HG03025 (cell line): Measurements from ENCODE around the gene PRDM16.

Source experiments
- ATAC-seq: cut with Tn5 transposase; IDR thresholded peaks from one replicate; pipeline ENCODE4 v1.9.1; 2021; ENCODE audit warnings: mild to moderate bottlenecking, moderate library complexity; ENCODE audit not compliant: unreplicated experiment, low FRiP score

The PRDM16 gene

DNA sequence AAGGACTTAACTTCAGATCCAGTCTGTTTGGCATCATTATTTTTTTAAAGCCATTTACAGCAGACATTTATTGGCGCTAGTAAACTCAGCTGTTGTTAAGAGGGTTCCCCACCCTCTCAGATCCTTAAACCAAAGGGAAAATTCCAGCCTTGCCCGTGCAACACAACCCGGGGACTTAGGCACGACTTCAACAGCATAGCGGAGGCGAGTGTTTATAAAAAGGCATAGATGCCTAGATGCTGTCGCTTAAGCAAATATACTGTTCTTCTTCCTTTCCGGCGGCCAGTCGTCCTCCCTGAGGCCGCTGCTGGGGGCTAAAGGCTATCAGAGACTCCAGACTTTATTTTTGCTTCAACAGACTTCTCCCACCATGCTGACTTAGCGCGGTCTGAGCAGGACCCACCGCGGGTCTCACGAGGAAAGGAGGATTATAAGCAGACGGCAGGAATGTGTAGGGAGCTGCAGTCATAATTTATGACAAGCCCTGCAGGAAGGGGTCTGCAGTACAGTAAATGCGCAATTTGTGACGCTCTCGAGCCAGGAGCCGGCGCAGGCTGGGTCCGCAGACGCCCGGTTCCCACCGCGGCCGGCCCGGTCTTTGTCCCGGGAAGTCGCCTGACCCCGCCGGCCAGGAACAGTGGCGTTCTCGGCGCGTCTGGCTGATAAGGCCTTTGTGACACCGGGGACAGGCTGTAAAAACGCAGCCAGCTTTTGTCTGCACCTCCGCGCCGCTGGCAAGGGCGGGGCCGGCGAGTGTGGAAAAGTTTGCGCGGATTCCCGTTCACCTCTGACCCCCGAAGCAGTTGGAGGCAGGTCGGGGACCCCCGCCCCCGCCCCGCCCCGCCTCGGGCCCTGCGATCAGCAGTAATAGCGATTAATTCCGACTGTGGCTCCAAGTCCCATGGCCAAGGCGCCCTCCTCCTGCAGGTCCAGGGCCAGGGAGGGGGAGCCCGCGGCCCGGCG, 324.3 kb downstream of the PRDM16 start:
- no peak for ATAC-seq

DNA sequence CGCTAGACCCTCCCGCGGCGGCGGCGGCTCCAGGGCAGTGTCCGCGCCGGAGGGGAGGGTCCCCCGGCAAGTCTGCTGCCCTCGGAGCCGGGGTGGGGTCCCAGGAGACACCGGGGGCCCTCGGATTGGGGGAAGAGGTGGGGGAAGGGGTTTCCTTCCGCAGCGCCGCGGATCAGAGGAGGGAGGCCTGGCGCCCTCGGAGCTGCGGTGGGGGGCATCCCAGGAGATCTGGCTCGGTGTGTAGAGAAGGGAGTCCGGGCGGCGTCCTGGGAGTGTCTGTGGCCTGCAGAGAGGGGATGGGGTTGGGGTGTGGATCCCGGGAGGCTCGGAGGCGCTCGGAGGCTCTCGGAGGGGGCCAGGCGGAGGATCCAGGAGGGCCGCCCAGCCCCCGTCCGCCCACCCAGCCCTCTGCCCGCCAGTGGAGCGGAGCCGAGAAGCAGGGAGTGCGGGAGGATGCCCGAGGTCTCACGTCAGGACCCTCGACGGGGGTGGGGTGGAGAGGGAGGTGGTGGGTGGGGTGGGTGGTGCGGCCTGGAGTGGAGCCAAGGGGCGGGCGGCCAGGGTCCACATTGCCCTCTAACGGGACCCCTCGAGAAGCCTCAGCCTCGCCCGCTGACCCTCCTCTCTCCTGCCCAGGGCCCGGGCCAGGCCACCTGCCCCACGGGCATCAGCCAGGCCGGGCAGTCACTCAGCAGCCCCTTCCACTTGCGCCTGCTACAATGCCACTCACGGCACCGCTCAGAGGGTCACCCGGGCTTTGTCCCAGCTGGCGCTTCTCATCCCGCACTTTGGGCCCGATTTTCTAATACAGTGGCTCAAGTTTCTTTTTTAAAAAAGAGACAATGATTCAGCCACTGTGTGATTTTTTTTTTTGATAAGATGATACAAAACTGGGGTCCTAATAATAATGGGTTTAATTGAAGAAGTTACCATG, 325.3 kb downstream of the PRDM16 start:
- no peak for ATAC-seq

DNA sequence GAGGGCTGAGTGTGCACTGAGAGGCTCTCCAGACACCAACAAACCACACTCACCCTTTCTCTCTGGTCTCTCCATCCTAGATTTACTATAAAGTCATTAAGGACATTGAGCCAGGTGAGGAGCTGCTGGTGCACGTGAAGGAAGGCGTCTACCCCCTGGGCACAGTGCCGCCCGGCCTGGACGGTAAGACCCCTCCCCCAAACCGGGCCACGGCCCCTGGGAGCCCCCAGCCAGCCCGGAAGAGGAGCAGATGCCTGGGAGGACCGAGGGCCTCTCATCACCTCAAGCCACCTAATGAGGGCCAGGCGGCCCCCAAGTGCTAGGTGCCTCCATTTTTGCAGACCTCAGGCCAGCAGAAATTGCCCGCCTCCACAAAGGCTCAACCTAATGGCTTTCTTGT, 327.4 kb downstream of the PRDM16 start:
- ATAC-seq: no peak

DNA sequence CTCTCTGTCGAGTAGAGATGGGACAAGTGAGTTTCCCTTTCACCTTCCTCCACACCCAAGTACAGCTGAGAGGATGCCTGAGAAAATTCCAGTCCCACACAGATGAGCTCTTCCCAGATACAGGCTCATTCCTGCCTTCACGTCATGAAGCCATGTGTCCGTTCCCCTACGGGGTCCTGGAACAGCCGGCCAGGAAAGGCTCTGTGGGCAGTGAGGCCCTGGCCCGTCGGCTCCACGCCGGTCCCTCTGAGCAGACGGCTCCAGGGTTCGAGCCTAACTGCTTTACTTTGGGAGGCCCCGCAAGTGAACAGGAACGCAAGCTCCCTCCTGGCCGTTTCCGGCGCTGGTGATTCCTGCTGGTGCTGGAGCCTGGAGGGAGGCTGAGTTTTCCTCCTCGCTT, 328.3 kb downstream of the PRDM16 start:
- no peak for ATAC-seq

DNA sequence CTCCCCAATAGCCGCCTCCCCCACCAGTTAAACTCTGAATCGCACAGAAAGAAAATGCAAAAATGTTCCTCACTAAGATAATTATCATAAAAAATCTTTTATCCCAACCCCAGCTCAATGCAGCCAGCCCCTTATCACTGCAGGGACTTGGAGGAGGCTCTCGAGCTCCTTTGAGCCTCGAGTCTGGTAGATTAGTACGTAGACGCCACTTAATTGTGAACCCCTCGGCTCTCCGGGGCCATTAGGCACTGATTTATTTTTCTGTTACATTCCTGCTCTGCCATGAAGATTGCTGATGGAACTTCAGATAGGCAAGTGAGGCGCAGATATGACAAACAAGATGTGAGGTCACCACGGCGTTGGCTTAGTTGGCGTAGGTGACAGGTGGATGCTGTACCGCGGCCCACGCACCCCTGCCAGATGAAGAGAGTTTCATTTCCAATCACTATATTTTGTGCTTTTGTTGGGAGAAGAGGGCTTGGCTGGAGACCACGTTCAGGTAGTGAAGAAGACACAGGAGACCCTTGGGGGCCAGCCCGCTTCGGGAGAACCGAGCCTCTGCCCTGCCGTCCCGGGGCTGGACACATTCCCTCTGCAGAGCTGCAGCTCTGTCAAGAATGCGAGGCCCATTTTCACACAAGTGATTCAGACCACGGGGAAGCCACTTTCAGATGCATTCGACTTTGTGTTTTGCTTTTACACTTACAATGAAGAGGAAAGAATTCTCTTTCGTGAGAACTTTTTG, 329.6 kb downstream of the PRDM16 start:
- no peak for ATAC-seq

DNA sequence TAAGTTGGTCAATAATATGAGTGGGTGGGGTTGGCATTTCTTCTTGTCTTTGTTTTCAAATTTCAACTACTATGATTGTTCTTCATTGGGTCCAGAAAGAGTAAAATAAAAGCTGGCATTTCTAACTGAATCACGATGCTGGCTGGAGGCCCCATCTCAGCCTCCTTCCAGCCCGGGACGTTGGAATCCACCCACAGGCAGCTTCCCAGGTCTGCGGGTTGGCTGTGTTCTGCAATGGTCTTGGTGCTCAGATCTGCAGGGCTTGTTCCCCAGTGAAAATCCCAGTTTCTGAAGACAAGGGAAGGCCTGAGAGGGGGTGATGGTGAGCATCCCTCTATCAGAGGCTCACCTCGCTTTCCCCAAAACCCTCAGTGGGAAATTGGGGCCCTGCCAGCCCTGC, 330.7 kb downstream of the PRDM16 start:
- ATAC-seq: no peak

DNA sequence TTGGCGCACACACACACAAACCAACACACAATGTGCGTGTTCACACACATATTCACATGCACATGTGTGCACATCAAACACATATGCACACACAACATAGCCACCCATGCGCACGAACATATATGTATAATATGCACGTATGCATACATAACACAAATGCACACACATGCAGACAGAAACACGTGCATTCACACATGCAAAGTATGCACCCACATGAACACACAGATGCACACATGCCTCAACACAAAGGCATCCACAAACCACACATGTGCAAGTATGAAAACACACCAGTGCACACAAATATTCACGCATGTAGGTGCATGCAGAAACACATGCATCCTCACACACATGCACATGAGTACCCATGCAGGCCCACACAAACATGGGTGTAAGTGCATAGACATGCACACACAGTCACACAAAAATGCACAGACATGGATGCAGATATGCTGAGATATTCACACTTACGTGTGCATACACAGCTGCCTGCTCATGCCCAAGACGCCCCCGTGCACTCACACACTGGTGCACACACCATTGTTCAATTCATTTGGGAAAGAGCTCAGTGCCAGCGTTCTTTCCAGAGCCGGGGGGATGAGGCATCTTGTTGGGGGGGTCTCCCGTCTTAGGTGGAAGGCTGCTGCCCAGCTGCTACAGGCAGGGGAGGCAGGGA, 332.7 kb downstream of the PRDM16 start:
- ATAC-seq: no peak

DNA sequence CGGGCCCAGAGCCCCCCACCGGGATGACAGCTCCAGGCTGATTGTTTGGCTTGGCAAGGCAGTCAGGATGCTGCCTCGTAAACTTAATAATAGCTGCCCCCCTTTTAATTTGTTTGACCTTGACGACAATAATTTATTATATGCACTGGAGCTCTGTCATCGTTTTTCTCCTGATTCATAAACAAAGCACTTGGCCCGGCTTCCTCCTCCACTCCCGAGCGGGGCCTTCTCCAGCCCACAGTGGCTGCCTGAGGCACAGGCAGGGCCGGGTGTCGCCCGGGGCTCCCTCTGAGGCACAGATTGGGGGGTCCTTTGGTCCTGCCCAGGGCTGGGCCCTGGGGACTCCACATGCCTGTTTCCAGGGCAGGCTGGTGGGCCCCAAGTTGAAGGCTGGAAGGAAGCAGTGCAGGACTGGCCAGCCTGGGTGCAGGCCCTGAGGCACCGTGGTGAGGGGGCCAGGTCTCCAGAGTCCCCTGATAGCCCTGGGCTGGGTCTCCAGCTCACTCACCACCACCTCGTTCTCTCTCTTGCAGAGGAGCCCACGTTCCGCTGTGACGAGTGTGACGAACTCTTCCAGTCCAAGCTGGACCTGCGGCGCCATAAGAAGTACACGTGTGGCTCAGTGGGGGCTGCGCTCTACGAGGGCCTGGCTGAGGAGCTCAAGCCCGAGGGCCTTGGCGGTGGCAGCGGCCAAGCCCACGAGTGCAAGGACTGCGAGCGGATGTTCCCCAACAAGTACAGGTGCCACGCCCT, 333.4 kb downstream of the PRDM16 start:
- ATAC-seq: no peak

DNA sequence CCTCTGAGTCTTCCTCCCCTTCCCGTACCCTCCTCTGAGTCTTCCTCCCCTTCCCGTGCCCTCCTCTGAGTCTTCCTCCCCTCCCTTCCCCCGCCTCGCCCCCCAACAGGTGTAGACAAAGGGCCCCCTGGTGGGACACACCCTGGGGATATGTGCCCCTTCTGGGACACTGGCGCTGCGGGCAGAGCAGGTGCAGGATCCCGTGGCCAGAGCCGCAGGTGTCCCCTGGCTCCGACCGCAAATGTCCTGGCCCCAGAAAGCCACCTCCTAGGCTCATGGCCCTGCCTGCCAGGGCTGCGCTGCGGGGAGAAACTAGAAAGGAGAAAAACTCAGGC, 334.0 kb downstream of the PRDM16 start:
- ATAC-seq: no peak

DNA sequence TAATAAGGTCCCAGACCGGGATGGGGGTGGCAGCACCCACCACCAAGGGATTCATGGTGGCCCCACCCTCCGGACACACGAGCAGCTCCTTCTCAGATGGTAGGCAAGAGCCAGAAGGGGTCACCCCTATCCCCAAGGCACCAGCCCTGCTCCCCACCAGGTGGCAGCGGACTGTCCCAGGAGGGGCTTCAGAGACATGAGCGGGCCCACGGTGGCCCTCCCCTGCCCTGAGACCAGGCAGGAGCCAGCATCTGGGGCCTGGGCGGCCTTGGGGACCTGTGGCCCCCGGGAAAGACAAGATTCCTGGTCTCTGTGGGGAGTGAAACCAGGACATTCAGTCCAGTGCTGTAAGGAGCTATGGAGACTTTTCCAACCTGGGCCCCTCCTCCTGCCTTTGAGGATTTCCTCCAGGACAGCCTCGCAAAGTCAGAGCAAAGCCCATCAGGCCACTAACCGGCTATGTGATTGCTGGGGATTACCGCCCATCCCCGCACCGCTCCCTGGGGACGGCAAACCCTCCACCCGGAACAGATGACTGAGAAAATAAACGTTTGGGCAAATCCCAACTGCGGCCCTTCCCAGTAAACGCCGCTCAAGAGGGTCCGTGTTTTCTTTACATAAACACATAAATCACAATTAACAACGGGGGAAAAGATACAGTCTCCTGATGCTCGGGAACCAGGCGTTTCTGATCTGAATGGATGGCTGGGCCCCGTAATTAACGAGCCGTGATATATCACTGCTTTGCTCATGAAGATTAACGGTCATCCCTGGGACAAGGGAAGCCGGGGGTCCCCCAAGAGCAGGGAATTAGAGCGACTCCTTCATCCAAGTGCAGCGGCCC, 334.6 kb downstream of the PRDM16 start:
- ATAC-seq: no peak

DNA sequence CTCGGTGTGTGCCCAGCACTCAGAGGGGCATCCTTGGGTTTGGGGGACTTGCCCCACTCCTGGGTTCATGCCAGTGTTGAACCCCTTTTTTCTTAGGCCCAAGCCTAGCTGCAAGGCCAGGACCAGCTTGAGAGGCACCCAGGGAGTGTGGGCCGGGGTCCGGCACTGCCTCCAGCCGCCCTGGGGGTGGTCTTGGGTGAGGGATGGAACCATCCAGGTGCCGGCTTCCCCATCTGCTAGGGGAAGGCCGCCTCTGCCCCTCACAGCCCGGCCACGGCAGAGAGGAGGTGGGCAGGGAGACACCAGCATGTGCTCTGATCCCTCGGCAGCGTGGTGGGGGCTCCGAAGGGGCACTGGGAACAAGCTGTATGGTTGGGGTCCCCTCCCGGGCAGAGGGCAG, 335.3 kb downstream of the PRDM16 start:
- ATAC-seq: no peak

DNA sequence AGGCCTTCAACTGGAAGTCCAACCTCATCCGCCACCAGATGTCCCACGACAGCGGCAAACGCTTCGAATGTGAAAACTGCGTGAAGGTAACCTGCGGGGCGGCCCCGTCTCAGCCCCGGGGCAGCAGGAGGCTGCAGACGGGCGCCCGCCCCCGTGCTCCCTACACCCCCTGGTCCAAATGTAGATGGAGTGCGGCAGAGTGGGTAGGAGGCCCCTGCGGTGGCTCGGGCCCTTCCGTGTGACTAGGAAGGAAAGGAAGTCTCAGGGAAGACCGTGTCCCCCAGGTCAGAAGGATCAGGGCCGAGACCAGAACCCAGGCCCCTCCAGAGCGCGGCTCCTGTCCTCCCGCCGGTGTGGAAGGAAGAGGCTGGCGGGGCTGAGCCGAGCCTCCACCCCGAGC, 335.8 kb downstream of the PRDM16 start:
- no peak for ATAC-seq

DNA sequence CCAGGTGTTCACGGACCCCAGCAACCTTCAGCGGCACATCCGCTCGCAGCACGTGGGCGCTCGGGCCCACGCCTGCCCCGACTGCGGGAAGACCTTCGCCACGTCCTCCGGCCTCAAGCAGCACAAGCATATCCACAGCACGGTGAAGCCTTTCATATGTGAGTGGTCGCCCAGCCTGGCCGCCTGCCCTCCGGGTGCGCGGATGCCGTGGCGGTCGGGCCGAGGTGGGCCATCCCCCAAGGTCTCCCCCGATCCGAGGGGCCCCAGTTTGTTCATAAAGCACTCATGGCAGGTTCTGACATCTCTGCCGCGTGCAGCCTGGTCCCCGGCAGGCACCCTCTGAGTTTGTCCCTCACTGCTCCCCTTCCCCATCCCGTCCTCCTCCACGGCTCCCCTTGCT, 336.5 kb downstream of the PRDM16 start:
- no peak for ATAC-seq

DNA sequence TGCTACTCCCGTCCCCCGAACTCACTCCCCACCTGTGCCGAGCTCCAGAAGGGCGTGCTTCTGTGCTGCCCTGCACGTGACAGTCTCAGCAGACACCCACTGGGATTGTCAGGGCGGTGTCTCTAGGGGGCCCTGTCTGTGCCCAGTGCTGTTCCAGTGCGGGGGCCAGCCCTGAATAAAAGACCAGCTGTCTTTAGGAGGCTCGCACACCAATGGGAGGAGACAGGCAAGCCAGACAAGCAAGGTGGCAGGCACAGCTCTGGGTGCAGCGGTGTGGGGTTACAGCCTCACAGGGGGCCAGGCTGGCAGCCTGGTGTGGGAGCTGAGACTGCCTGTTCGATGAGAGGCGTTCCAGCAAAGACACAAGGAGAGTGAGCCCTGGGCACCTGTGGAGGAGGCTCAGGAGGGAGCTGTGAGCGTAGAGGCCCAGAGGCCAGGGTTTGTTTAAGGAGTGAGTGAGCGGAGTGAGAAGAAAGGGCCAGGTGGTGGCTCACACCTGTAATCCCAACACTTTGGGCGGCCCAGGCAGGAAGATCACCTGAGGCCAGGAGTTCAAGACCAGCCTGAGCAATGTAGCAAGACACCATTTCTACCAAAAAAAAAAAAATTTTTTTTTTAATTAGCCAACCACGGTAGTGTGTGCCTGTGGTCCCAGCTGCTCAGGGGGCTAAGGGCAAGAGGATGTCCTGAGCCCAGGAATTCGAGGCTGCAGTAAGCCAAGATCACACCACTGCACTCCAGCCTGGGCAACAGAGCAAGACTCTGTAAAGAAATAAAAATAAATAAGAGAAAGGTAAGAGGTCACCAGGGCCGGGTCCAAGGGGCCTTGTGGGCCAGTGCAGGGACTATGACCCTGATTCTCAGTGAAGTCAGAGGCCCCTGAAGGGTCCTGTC, 337.2 kb downstream of the PRDM16 start:
- ATAC-seq: no peak

DNA sequence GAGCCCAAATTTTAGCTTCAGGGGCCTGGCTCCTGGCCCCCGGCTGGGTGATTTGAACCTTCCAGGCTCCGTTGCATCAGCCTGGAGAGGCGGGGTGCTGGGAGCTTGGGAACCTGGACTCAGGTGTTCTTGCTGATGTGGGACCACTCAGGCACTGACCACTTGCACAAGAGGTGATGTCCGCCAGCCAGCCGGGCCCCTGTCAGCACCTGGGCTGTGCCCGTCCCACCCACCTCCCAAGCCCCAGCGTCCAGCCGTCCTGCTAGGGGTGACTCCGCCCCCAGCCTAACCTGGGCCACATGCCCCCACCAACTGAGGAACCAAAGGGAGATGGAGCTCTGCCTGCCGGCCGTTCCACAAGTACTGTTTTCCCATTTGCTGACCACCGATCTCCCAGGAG, 338.0 kb downstream of the PRDM16 start:
- ATAC-seq: no peak

DNA sequence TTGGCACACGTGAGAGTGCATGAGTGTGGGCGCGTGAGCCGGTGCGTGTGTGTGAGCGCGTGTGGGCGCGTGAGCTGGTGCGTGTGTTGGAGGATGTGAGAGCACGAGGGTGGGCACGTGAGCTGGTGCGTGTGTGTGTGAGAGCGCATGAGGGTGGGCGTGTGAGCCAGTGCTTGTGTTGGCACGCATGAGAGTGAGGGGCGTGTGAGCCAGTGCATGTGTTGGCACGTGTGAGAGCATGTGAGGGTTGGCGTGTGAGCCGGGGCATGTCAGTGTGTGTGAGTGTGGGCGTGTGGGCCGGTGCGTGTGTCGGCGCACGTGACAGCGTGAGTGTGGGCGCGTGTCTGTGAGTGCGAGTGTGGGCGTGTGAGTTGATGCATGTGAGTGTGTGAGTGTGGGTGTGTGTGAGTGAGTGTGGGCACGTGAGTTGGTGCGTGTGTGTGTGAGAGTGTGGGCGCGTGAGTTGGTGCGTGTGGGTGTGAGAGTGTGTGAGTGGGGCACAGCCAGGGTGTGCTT, 339.8 kb downstream of the PRDM16 start:
- ATAC-seq: no peak

DNA sequence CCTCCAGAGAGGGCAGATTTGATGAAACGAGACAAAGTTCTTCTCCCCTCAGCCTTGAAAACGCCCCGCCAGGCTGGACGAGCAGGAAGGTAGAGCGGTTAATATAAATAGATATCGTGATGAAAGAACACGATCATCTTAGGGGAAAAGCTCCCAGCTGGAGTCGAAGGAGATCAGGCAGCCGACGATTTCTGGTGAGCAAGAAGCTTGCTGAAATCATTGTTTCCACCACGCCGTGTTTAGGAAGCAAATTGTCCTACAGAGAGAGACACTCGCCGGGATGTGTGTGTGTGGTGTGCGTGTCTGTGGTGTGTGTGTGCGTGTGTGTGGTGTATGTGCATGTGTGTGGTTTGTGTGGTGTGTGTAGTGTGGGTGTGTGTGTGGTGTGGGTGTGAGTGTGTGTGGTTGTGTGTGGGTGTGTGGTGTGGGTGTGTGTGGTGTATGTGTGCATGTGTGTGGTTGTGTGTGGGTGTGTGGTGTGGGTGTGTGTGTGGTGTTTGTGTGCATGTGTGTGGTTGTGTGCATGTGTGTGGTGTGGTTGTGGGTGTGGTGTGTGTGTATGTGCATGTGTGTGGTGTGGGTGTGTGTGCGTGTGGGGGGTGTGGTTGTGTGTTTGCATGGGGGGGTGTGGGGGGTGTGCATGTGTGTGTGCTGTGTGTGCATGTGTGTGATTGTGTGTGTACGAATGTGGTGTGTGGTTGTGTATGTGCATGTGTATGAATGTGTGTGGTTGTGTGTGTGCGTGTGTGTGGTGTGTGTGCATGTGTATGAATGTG, 340.6 kb downstream of the PRDM16 start:
- no peak for ATAC-seq
